SK-N-SH treated with all-trans-retinoic acid at 6 μM for 48 hours (cell line): Measurements from ENCODE around the gene BAG1.

Experiments used
- ATAC-seq: fragments of 200-7000 bp; cut with Tn5 transposase; 3 replicates; pipeline ENCODE4 v1.9.1; 2020; ENCODE audit warnings: mild to moderate bottlenecking, moderate library complexity
- BACH2 ChIP-seq: fragments of 250-450 bp; sonication (Bioruptor Pico); IDR thresholded peaks from 2 replicates; pipeline ENCODE4 v1.9.0; 2021; ENCODE audit warnings: mild to moderate bottlenecking, borderline replicate concordance
- CSDC2 ChIP-seq: fragments of 250-450 bp; sonication (Bioruptor Pico); IDR thresholded peaks from 2 replicates; pipeline ENCODE4 v1.5.0; 2020; ENCODE audit warnings: mild to moderate bottlenecking, moderate library complexity
- ESRRG ChIP-seq: fragments of 250-450 bp; sonication (Bioruptor Pico); IDR thresholded peaks from 2 replicates; pipeline ENCODE4 v1.6.1; 2021; ENCODE audit warnings: mild to moderate bottlenecking
- GLIS3 ChIP-seq: fragments of 250-450 bp; sonication (Bioruptor Pico); IDR thresholded peaks from 2 replicates; pipeline ENCODE4 v1.5.0; 2020; ENCODE audit warnings: mild to moderate bottlenecking, moderate library complexity
- ISL1 ChIP-seq: fragments of 250-450 bp; sonication (Bioruptor Pico); IDR thresholded peaks from 2 replicates; pipeline ENCODE4 v2.1.2; 2022; ENCODE audit warnings: mild to moderate bottlenecking, moderate library complexity
- OSR1 ChIP-seq: fragments of 250-450 bp; sonication (Bioruptor Pico); IDR thresholded peaks from 2 replicates; pipeline ENCODE4 v1.8.0; 2022; ENCODE audit warnings: moderate library complexity, mild to moderate bottlenecking, inconsistent platforms
- PATZ1 ChIP-seq: fragments of 250-450 bp; sonication (Bioruptor Pico); IDR thresholded peaks from 2 replicates; pipeline ENCODE4 v1.8.0; 2020; ENCODE audit warnings: mild to moderate bottlenecking, moderate library complexity, borderline replicate concordance
- PPARA ChIP-seq: fragments of 250-450 bp; sonication (Bioruptor Pico); IDR thresholded peaks from 2 replicates; pipeline ENCODE4 v1.5.0; 2020; ENCODE audit warnings: mild to moderate bottlenecking, borderline replicate concordance
- RARB ChIP-seq: fragments of 250-450 bp; sonication (Bioruptor Pico); IDR thresholded peaks from 2 replicates; pipeline ENCODE4 v1.8.0; 2021; ENCODE audit warnings: mild to moderate bottlenecking, moderate library complexity
- SNAI2 ChIP-seq: fragments of 250-450 bp; sonication (Bioruptor Pico); IDR thresholded peaks from 2 replicates; pipeline ENCODE4 v1.5.0; 2020; ENCODE audit warnings: mild to moderate bottlenecking, moderate library complexity
- TCF4 ChIP-seq: fragments of 250-450 bp; sonication (Bioruptor Pico); IDR thresholded peaks from 2 replicates; pipeline ENCODE4 v1.8.0; 2021; ENCODE audit warnings: mild to moderate bottlenecking, moderate library complexity, borderline replicate concordance
- TOX ChIP-seq: fragments of 250-450 bp; sonication (Bioruptor Pico); IDR thresholded peaks from 2 replicates; pipeline ENCODE4 v1.8.0; 2021; ENCODE audit warnings: mild to moderate bottlenecking, moderate library complexity, borderline replicate concordance
- ZC3H10 ChIP-seq: fragments of 250-450 bp; sonication (Bioruptor Pico); IDR thresholded peaks from 2 replicates; pipeline ENCODE4 v1.5.1; 2021; ENCODE audit warnings: mild to moderate bottlenecking, moderate library complexity
- ZFP3 ChIP-seq: fragments of 250-450 bp; sonication (Bioruptor Pico); IDR thresholded peaks from 2 replicates; pipeline ENCODE4 v1.5.0; 2020; ENCODE audit warnings: mild to moderate bottlenecking, moderate library complexity
- ZFP30 ChIP-seq: fragments of 450-650 bp; formaldehyde crosslinking; IDR thresholded peaks from 2 replicates; pipeline ENCODE4 v1.5.0; 2022; ENCODE audit warnings: mild to moderate bottlenecking, moderate library complexity
- ZNF565 ChIP-seq: fragments of 450-650 bp; formaldehyde crosslinking; conservative IDR thresholded peaks from 2 replicates; pipeline ENCODE4 v1.5.0; 2020; ENCODE audit warnings: low read depth, mild to moderate bottlenecking, moderate library complexity
- ZNF70 ChIP-seq: fragments of 450-650 bp; formaldehyde crosslinking; IDR thresholded peaks from 2 replicates; pipeline ENCODE4 v1.5.0; 2020; ENCODE audit warnings: mild to moderate bottlenecking, moderate library complexity
- ZNF8 ChIP-seq: fragments of 450-650 bp; formaldehyde crosslinking; IDR thresholded peaks from 2 replicates; pipeline ENCODE4 v1.5.0; 2020; ENCODE audit warnings: mild to moderate bottlenecking, moderate library complexity
- TF ChIP-seq, protein P1 (sequence below): fragments of 250-450 bp; sonication (Bioruptor Pico); IDR thresholded peaks from 2 replicates; pipeline ENCODE4 v1.5.1; 2020; ENCODE audit warnings: low read depth, mild to moderate bottlenecking, moderate library complexity
- TF ChIP-seq, protein P2 (sequence below): fragments of 250-450 bp; sonication (Bioruptor Pico); IDR thresholded peaks from 2 replicates; pipeline ENCODE4 v1.5.1; 2021; ENCODE audit warnings: mild to moderate bottlenecking, moderate library complexity
- TF ChIP-seq, protein P3 (sequence below): fragments of 250-450 bp; sonication (Bioruptor Pico); IDR thresholded peaks from 2 replicates; pipeline ENCODE4 v1.5.0; 2020; ENCODE audit warnings: mild to moderate bottlenecking, moderate library complexity

Gene BAG1

DNA sequence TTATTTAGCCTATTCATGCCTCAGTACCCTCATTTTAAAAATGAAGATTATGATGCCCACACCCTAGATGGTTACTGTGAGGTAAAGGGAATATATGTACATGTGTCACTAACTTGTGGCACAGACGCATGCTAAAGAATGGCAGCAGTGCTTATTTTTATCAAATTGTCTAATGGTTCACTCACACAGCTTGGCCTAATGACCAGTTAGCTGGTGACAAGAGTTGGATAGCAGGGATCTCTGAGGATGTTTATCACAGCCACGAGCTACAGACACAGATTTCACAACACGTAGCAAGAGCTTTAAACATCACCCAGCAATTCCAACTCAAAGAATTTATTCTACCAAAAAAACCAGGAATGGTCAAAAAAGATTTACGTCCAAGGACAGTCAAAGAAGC is 7.2 kb downstream of the BAG1 start:
- no peak for ATAC-seq
- TF ChIP-seq RARB (CRISPR knock-in tag): no peak
- TF ChIP-seq, protein P1, sequence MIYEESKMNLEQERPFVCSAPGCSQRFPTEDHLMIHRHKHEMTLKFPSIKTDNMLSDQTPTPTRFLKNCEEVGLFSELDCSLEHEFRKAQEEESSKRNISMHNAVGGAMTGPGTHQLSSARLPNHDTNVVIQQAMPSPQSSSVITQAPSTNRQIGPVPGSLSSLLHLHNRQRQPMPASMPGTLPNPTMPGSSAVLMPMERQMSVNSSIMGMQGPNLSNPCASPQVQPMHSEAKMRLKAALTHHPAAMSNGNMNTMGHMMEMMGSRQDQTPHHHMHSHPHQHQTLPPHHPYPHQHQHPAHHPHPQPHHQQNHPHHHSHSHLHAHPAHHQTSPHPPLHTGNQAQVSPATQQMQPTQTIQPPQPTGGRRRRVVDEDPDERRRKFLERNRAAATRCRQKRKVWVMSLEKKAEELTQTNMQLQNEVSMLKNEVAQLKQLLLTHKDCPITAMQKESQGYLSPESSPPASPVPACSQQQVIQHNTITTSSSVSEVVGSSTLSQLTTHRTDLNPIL: no peak
- no peak for TF ChIP-seq SNAI2 (CRISPR knock-in tag)
- no peak for TF ChIP-seq ISL1 (CRISPR knock-in tag)
- TF ChIP-seq ESRRG (CRISPR knock-in tag): no peak
- TF ChIP-seq BACH2 (CRISPR knock-in tag): no peak
- no peak for TF ChIP-seq GLIS3
- no peak for TF ChIP-seq PATZ1 (CRISPR knock-in tag)
- TF ChIP-seq ZNF565: no peak
- no peak for TF ChIP-seq ZFP3
- TF ChIP-seq, protein P2, sequence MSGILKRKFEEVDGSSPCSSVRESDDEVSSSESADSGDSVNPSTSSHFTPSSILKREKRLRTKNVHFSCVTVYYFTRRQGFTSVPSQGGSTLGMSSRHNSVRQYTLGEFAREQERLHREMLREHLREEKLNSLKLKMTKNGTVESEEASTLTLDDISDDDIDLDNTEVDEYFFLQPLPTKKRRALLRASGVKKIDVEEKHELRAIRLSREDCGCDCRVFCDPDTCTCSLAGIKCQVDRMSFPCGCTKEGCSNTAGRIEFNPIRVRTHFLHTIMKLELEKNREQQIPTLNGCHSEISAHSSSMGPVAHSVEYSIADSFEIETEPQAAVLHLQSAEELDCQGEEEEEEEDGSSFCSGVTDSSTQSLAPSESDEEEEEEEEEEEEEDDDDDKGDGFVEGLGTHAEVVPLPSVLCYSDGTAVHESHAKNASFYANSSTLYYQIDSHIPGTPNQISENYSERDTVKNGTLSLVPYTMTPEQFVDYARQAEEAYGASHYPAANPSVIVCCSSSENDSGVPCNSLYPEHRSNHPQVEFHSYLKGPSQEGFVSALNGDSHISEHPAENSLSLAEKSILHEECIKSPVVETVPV: no peak
- no peak for TF ChIP-seq TCF4 (CRISPR knock-in tag)
- TF ChIP-seq OSR1 (CRISPR knock-in tag): no peak
- no peak for TF ChIP-seq ZFP30 (CRISPR knock-in tag)
- no peak for TF ChIP-seq ZNF70 (CRISPR knock-in tag)
- TF ChIP-seq ZNF8 (CRISPR knock-in tag): no peak
- no peak for TF ChIP-seq TOX (CRISPR knock-in tag)
- no peak for TF ChIP-seq CSDC2 (CRISPR knock-in tag)

GRCh38 chr9:33256236-33256635 is 8.3 kb downstream of the BAG1 start:
- TF ChIP-seq ISL1 (CRISPR knock-in tag): no peak
- no peak for TF ChIP-seq TCF4 (CRISPR knock-in tag)
- TF ChIP-seq CSDC2 (CRISPR knock-in tag): no peak
- TF ChIP-seq OSR1 (CRISPR knock-in tag): no peak
- ATAC-seq: no peak

- no peak for TF ChIP-seq ISL1 (CRISPR knock-in tag)
- TF ChIP-seq TOX (CRISPR knock-in tag): no peak
- TF ChIP-seq, protein P3, sequence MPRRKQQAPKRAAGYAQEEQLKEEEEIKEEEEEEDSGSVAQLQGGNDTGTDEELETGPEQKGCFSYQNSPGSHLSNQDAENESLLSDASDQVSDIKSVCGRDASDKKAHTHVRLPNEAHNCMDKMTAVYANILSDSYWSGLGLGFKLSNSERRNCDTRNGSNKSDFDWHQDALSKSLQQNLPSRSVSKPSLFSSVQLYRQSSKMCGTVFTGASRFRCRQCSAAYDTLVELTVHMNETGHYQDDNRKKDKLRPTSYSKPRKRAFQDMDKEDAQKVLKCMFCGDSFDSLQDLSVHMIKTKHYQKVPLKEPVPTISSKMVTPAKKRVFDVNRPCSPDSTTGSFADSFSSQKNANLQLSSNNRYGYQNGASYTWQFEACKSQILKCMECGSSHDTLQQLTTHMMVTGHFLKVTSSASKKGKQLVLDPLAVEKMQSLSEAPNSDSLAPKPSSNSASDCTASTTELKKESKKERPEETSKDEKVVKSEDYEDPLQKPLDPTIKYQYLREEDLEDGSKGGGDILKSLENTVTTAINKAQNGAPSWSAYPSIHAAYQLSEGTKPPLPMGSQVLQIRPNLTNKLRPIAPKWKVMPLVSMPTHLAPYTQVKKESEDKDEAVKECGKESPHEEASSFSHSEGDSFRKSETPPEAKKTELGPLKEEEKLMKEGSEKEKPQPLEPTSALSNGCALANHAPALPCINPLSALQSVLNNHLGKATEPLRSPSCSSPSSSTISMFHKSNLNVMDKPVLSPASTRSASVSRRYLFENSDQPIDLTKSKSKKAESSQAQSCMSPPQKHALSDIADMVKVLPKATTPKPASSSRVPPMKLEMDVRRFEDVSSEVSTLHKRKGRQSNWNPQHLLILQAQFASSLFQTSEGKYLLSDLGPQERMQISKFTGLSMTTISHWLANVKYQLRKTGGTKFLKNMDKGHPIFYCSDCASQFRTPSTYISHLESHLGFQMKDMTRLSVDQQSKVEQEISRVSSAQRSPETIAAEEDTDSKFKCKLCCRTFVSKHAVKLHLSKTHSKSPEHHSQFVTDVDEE (CRISPR knock-in tag): no peak
- no peak for TF ChIP-seq OSR1 (CRISPR knock-in tag)
- no peak for TF ChIP-seq ZC3H10 (CRISPR knock-in tag)
- TF ChIP-seq, protein P2: no peak
- TF ChIP-seq CSDC2 (CRISPR knock-in tag): no peak
- TF ChIP-seq, protein P1: no peak
- no peak for TF ChIP-seq BACH2 (CRISPR knock-in tag)
- no peak for TF ChIP-seq PPARA (CRISPR knock-in tag)
- TF ChIP-seq TCF4 (CRISPR knock-in tag): no peak
- no peak for TF ChIP-seq GLIS3
- TF ChIP-seq ESRRG (CRISPR knock-in tag): no peak
- no peak for TF ChIP-seq ZFP3
- TF ChIP-seq ZFP30 (CRISPR knock-in tag): no peak
- TF ChIP-seq ZNF565: no peak
- ATAC-seq: no peak
Observed at GRCh38 chr9:33255471-33255870, 9.0 kb downstream of the BAG1 start.
